Pulmonary artery endothelial cell (primary cell): ENCODE measurements around the gene ZNF556. TPM values are rescaled to one million over a fixed set of nuclear protein-coding genes. Genes with fewer than 3 reads are reported as not detected.
A peak's percentile ranks its signal among the peaks of the same experiment; 100 is the strongest.
"Not testable (repeated sequence)": the region's sequence is repeated elsewhere in the genome, so short reads cannot be mapped to it uniquely, and the experiment has no call there.

Experiments used
- DNase-seq: peaks from one replicate; pipeline ENCODE4 v3.0.0-alpha.2; 2011; ENCODE audit warnings: low read depth, low spot score
- total RNA-seq: library from RNA; depleted of rRNA; stranded (reverse); fragments of >200 nt; gene quantifications from 2 replicates; pipeline ENCODE4 v1.2.3, GENCODE V29; 2014

ZNF556 gene
- total RNA-seq, 1 donor from 2014 or later, result not detected

DNA sequence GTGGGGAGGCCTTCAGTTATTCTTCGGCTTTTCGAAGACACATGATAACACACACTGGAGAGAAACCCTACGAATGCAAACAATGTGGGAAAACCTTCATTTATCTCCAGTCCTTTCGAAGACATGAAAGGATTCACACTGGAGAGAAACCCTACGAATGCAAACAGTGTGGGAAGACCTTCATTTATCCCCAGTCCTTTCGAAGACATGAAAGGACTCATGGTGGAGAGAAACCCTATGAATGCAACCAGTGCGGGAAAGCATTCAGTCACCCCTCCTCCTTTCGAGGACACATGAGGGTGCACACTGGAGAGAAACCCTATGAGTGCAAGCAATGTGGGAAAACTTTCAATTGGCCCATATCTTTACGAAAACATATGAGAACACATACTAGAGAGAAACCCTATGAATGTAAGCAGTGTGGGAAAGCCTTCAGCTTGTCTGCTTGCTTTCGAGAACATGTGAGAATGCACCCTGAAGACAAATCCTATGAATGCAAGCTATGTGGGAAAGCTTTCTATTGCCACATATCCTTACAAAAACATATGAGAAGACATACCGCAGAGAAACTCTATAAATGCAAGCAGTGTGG, 14.0 kb upstream of the ZNF556 start:
- no peak for DNase-seq

DNA sequence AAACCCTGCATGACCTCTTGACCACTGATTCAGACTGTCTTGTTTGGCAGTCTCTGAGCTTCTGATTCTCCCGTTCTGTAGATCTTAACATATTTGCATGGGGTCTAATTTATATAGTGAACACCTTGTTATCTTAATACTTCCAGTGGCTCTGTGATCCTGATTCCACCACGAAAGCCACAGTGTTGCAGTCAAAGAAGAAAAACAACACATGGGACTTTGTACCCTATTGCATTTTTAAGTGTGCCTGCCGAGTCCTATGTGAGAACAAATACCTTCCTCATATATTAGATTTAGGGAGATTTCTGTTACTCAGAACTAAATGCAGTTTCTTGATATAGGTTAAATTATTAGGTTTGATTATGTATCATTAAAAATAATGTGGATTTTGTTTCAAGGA, 12.3 kb upstream of the ZNF556 start:
- no peak for DNase-seq

DNA sequence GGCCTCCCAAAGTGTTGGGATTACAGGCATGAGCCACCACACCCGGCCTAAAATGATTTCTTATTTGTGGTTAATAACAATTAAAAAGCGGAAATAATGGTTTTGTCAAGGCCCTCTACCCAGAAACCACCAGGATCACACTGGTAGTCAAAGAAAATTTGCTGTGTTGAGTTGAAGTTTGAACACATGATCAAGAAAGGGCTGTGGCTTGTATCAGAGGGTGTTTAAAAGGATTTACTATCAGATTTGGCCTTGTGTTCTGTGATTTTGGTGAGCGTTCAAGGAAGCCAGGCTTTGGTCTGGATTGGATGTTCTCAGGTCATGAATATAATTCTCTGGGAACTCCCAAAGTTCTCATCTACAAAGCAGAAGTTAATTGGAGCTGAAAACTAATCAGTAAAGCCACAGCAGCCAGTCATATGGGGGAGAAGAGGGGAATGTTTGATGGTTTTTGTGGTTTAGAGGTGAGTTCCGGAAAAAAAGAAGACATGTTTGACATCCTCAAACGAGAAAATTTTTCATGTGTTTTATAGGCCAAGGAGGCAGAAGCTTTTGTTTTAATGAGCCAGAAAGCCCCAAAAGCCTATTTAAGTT, 10.6 kb upstream of the ZNF556 start:
- DNase-seq, result no peak

DNA sequence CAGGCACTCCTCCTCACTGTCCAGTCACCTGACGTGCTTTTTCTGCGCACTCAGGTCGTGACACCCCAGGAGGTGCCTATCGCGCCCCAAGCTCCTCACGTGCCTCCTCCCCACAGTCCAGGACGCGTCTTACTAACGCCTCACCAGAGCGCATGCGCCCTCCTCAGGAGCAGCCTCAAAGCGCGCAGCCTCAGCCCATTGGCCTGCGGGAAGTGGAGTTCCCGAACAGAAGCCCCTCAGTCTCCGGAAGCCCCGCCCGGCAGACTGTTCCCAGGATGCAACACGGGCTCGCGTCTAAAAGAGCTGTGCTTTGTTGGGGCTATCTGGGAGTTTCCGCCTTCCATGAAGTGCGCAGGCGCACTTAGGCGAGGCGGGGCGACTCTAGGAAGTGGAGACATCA, 8.3 kb upstream of the ZNF556 start:
- DNase-seq, result no peak

DNA sequence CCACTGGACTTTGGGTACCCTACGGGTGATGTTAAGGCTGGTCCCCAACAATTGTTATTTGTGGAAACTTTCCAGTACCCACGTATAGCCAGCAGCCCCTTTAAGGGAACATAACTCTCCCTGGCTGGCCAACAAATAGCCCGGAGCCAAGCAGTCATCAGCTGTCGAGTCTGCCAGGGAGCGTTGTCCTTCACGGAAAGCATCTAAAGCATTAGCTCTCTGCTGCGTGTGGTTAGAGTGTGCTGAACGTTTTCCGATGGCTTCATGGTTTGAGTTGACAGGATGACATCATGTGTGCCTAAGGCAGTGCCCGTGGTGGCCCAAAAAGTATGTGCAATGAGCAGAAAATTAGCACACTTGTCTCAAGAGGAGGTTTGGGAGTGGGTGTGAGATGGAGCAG, 3.3 kb upstream of the ZNF556 start:
- DNase-seq, result no peak

DNA sequence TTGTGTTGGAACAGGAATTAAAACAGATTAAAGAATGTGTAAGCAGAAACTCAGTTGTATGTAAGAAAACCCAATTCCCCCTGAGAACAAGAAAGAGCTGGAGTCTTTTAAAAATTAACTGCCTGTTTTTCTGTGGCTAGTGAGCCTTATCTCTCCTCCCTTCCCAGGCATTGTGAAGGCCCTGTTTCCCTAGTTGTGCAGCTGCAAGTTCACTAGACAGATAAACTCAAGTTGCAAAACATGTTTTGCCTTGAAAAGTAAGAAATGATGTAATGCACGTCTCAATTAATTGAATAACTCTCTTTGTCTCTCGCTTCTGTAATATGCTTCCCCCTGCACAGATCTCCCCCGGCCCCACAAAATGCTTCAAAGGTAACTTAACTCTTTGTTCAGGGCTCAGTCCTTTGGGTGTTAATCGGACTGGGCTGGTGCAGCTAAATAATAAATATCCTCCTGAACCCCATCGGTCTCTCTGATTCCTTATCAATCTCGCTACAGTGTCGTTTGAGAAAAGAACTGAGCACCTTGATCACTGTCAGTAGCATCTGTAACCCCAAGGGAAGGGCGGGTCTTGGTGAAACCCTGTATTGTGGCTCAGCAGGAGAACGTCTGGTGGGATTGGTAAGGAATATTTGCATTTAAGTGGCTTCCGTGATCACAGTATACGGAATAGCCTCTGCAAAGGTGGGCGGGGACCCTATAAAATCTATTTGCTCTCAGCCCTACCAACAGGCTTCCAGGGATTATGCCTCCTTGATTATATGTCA, 1.6 kb upstream of the ZNF556 start:
- no peak for DNase-seq

DNA sequence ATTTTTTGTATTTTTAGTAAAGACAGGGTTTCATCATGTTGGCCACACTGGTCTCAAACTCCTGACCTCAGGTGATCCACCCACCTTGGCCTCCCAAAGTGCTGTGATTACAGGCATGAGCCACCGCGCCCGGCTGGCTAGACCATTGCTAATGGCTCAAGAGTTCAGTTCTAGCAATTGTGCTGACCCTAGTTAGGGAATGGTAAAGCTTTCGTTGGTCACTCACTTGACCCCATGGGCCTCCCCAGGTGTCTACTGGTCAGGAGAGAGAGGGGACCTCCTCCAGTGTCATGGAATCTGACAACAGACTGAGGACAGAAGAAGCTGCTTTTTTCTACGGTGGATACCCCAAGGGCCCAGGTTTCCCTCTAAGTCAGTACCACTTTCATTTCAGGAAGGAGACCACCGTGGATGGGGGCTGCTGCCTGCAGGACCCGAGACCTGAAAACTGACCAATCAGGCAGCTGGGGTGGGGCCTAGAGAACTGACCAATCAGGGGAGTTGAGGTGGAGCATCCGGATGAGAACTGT, 575 bp upstream of the ZNF556 start:
- no peak for DNase-seq

DNA sequence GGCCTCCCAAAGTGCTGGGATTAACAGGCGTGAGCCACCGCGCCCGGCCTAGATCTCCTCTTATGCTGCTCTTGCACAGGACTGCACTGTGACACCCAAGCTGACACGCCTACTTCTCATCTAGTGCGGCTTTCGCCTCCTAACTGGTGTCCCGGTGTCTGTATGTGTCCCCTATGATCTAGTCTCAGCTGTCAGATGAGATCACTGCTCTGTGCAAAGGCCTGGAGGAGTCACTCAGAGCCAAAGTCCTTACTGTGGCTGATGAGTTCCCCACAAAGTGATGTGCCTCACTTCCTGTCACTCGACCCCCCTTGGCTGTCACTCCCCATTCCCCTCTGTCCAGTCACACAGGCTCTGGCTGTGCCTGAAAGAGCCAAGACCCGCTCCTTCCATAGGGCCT, 2.5 kb downstream of the ZNF556 start:
- no peak for DNase-seq

DNA sequence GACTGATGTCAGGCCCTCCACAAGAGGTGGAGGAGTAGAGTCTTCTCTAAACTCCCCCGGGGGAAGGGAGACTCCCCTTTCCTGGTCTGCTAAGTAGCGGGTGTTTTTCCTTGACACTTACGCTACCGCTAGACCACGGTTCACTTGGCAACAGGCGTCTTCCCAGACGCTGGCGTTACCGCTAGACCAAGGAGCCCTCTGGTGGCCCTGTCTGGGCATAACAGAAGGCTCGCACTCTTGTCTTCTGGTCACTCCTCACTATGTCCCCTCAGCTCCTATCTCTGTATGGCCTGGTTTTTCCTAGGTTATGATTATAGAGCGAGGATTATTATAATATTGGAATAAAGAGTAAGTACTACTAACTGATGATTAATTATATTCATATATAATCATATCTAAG, 5.0 kb downstream of the ZNF556 start:
- DNase-seq, result not testable (repeated sequence)

DNA sequence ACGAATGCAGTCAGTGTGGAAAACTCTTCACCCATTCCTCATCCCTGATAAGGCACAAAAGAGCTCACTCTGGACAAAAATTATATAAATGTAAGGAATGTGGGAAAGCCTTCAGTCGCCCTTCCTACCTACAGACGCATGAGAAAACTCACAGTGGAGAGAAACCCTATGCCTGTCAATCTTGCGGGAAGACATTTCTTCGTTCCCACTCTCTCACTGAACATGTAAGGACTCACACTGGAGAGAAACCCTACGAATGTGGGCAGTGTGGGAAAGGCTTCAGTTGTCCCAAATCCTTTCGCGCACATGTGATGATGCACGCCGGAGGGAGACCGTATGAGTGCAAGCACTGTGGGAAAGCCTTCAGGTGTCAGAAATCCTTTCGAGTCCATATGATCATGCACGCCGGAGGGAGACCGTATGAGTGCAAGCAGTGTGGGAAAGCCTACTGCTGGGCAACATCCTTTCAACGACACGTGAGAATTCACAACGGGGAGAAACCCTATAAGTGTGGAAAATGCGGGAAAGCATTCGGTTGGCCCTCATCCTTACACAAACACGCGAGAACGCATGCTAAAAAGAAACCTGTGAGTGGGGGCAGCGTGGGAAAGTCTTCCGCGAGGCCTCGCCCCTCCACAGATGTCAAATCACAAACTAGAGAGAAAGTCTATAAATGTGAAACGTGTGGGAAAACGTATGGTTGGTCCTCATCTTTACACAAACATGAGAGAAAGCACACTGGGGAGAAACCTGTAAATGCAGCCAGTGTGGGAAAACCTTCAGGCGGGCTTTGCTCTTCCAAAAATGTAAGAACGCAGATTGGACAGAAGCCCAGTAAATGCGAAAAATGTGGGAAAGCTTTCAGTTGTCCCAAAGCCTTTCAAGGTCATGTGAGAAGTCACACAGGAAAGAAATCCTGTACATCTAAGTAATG, 10.5 kb downstream of the ZNF556 start:
- DNase-seq, result no peak

DNA sequence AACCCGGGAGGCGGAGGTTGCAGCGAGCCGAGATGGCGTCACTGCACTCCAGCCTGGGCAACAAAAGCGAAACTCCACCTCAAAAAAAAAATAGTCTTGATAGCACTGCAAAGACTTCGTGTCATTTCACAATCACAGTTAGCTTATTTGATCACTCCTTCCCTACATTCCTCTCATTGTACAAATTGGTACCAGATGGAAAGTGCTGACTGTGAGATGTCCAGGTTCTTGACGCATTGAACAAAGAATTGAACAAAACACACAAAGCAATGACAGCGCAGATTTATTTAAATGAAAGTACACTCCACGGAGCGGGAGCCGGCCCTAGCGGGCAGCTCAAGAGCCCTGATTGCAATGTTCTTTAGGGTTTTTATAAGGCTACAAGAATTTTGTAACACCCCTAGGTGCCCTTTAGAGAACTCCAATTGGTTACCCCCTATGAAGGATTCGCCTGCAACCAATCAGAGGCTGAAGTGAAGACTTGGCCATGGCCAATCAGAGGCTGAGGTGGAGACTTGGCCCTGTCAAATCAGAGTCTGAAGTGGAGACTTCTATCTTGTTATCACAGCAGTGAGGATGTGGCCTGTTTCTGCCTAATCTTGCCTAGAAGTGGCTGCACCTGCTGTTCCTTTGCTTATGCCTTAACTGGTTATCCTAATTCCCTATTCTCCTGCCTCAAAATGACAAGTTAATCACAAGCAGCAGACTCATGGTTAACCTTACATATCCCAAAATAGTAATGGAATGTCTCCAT, 16.7 kb downstream of the ZNF556 start:
- no peak for DNase-seq

DNA sequence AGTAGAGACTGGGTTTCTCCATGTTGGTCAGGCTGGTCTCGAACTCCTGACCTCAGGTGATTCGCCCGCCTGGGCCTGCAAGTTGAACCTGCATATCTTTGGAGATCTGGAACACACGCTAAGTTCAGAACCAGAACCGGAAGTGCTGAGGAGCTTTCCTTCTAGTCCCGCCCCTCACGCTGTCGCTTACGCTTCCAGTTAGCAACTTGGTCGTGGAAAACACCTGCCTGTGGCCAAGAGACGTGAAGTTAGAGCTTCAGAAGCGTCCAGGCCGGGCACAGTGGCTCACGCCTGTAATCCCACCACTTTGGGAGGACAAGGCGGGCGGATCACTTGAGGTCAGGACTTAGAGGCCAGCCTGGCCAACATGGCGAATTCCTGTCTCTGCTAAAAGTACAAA, 18.6 kb downstream of the ZNF556 start:
- no peak for DNase-seq

DNA sequence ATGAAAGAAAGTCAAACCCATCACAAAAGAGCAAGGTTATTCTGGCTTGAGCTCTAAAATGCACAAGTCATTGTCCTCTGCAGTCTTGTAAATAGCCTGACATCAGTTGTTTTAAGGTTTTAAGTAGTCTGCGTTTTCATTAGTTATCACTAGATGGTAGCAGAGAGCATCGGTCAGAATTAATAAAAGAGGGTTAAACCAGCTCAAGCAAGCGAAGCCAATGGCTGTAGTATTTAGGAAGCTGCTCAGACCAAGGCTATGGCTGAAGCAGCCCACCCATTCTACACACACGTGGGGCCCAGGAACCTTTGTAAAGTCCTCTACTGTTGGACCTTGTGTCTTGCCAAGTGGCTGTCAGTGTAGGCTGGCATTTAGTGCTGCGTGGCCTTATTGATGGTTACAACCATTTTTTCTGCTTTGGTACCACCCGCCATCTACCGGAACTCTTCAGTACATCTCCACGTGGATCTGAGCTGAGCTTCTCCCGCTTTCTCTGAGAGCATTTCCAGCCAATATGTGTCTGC, 20.3 kb downstream of the ZNF556 start:
- peak; percentile 30 for DNase-seq

DNA sequence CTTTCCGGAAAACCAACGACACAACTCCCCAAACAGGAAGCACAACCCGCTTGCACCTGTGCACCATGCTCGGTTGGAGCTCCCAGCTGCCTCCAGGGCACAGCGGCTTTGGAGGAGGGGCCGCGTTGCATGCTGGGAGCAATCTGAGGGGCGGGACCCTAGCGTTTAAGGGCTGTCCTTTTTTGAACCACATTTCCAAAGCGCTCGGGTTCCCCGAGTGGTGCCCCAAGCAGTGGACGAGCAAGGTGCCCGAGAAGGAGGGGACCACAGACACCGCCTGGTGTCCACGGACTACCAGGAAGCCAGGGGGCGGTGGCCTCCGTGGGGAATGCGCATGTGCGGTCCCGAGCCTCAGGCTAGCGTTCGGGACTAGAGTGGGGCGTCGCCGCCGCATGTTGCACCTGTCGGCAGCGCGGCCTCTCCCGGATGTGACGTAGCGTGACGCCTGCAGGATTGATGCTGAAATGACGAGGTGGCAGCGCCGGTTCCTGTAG, 21.6 kb downstream of the ZNF556 start:
- no peak for DNase-seq

DNA sequence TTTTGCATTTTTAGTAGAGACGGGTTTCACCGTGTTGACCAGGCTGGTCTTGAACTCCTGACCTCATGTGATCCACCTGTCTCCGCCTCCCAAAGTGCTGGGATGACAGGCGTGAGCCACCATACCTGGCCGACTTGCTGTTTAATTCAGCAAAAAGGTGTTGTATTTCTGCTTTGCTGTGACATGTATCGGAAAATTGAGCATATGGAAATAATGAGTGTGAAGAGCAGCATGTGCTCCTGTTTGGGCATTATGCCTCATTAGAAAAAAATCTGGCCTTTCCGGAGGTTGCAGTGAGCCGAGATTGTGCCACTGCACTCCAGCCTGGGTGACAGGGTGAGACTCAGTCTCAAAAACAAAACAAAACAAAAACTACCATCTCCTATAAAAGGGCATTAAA, 23.4 kb downstream of the ZNF556 start:
- not testable (repeated sequence) for DNase-seq

DNA sequence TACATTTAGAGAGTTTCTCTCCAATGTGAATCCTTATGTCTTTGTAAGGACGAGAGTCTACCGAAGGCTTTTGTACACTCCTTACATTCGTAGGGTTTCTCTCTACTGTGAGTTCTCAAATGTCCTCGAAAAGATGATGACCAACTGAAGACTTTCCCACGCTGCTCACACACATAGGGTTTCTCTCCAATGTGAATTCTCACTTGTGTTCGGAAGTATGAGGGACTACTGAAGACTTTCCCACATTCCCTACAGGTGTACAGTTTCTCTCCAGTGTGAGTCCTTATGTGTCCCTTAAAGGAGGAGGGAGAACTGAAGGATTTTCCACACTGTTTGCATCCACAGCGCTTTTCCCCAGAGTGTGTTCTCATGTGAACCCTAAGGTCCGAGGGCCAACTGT, 29.6 kb downstream of the ZNF556 start:
- DNase-seq, result no peak

DNA sequence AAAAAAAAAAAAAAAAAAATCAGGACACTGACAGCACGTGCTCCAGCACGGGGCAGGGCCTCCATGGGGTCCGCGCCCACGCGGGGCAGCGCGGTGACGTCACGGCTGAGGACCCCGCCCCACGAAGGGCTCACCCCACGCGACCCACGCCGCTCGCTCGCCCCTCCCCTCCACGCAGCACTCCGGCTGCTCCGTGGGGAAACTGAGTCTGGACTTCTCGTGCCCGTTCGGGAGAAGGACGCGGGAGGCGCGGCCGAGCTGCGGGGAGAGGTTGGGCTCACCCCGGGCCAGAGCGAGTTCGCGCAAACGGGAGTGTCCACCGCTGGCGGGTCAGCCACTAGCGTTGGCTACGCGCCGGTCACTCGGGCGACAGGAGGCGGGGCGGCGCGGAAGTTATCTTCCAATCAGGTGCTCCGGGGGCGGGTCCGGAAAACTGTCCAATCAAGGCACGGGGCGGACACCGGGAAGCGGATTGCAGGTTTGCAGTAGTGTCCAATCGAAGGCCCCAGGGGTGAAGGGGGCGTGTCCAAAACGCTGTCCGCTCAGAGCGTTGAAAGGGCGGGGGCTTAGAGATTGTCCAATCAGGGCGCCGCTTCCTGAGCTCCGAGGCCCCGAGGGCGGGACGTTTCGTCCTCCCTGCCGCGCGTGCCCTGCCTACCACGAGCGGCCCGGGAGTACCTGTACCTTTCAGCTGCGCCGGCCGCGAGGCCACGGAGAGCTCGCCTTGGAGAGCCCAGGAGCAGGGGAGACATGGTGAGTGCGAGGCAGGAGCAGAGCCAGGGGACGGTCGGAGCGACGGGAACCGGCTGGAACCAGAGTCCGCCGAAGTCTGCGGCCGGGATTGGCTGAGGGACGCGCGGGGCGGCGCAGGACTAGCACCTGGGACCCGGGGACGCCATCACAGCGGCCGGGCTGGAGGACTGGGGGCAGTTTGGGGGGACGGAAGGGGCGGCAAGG, 33.4 kb downstream of the ZNF556 start, which contains the start of gene ZNF57:
Gene ZNF57 (plus strand): TSS at position 633 of the 957 bp plus-strand sequence. CDS start 118 bp downstream, at position 751.
- DNase-seq, result peak; percentile 98

DNA sequence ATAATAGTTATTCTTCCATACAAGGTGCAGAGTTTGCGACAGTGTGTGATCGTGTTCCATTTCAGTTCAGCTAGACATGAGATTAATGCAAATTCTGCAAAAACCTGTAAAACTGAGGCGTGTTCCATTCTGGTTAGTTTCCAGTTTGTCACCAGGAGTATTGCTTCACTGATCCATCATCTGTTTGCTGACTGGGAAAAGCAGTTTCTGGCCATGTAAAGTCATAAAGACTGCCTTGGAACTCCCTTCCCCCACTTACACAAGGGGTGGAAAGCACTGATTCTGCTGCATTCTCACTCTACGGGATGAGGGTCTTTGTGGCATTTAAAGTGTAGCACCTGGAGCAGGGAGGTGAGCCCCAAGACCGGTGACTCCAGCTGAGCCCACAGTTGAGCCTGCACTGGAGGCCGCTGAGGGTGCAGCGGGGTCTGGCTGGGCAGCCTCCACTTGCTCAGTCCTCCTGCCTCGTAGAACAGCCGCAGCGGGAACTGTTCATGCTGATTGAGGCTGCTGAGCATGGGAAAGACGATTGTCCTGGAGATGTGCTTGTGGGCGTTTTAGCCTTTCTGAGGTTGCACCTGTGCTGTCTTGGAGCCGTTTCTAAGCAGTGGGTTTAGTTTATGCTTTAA, 35.6 kb downstream of the ZNF556 start:
- no peak for DNase-seq

DNA sequence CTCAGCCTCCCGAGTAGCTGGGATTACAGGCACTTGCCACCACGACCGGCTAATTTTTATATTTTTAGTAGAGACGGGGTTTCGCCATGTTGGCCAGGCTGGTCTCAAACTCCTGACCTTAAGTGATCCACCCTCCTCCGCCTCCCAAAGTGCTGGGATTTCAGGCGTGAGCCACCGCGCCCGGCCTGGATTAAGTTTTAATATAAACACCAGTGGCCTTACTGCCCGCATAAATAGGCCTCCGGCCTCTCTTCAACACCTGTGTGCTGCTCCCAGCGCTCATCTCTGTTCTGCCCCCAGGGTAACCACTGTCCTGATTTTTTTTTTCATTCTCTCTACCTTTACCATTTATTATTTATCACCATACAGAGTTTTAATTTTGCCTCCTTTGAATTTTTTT, 36.2 kb downstream of the ZNF556 start:
- not testable (repeated sequence) for DNase-seq
